Measurements from ENCODE around the gene IL12B. TPM values are rescaled to one million over a fixed set of nuclear protein-coding genes. Genes with fewer than 3 reads are reported as not detected.

The IL12B gene

Small RNA genes lying within 50 kb of the gene (small RNA-seq; reads per million reads assigned to genes)
- not detected for gene RNU4ATAC2P (ENCODE audit: insufficient read depth)
